Activated naive CD8-positive, alpha-beta T cell treated with anti-CD3 and anti-CD28 coated beads, Interleukin-2, amount 50 U/mL, for 24 hours (primary cell): ENCODE results near the gene PLD5.

Source experiments
- ATAC-seq: fragments of 150-1000 bp; cut with Tn5 transposase; one replicate; pipeline ENCODE4 v1.10.0; 2021
- DNase-seq: peaks from one replicate; pipeline ENCODE4 v3.0.0; 2021
- H3K27ac Mint-ChIP-seq: one replicate; pipeline ENCODE4 v1.8.0; 2021; ENCODE audit warnings: mild to moderate bottlenecking, mixed read lengths
- H3K27me3 Mint-ChIP-seq: one replicate; pipeline ENCODE4 v1.8.0; 2021; ENCODE audit warnings: mixed read lengths
- H3K36me3 Mint-ChIP-seq: one replicate; pipeline ENCODE4 v1.8.0; 2021; ENCODE audit warnings: low read depth, mixed read lengths
- H3K4me1 Mint-ChIP-seq: one replicate; pipeline ENCODE4 v1.8.0; 2021; ENCODE audit warnings: mixed read lengths
- H3K4me3 Mint-ChIP-seq: one replicate; pipeline ENCODE4 v1.8.0; 2021; ENCODE audit warnings: mild to moderate bottlenecking, moderate library complexity, mixed read lengths
- H3K9me3 Mint-ChIP-seq: one replicate; pipeline ENCODE4 v1.8.0; 2021; ENCODE audit warnings: mixed read lengths

Gene PLD5

DNA sequence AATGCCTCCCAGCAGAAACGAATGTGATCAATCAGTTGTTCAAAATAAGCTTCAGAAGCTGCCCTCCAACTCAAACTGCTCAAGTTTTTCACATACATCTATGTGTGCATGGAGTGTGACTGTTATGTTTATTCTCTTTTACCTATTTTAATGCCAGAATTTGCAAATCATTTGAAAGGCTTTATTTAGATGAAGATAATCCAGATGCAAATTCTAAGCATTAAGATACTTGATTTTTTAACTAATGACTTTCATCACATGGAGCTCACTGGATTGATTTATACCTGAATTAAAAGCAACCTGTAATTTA is 69.5 kb downstream of the PLD5 start:
- ATAC-seq (no peak), DNase-seq (no peak)
- Mint-ChIP-seq H3K4me3 (no peak overlapping the region), H3K27ac (no peak overlapping the region), H3K4me1 (no peaks in the 10 kb centered on the region), H3K27me3 (peaks cover 9% of the 10 kb centered on the region), H3K36me3 (no peaks in the 10 kb centered on the region), H3K9me3 (no peaks in the 10 kb centered on the region)

- no peak overlapping the region for H3K27ac Mint-ChIP-seq
- no peaks in the 10 kb centered on the region for H3K9me3 Mint-ChIP-seq
- ATAC-seq = no peak
- peaks cover 9% of the 10 kb centered on the region for H3K27me3 Mint-ChIP-seq
- H3K36me3 Mint-ChIP-seq = no peaks in the 10 kb centered on the region
- H3K4me3 Mint-ChIP-seq = no peak overlapping the region
- no peaks in the 10 kb centered on the region for H3K4me1 Mint-ChIP-seq
- DNase-seq = no peak
These were observed 70.0 kb downstream of the PLD5 start for GRCh38 chr1:242454262-242455051.

- Mint-ChIP-seq H3K4me1 (no peaks in the 10 kb centered on the region), H3K27ac (no peak overlapping the region), H3K4me3 (no peak overlapping the region), H3K9me3 (no peaks in the 10 kb centered on the region), H3K36me3 (no peaks in the 10 kb centered on the region), H3K27me3 (peaks cover 10% of the 10 kb centered on the region)
- ATAC-seq = no peak
- DNase-seq = no peak
These were observed 71.9 kb downstream of the PLD5 start for GRCh38 chr1:242452573-242452972.

DNA sequence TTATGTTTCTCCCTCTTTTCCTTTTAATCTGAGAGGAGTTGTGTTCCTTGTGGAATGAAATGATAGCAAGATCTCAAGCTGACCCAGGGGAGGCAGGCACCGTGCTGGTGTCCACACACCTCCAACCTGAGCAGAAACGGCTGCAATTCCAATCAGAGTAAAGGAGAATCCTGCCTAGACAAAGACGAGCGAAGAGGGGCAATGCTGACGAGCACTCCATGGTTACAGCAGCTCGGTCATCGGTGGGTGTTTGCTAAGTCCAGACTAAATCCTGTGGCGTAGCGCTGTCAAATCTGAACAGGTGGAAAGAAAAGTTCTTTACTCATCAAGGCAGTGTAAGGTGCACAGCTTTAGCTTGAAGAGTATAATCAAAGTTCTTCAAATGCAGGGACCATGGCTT is 74.8 kb downstream of the PLD5 start:
- H3K4me3 Mint-ChIP-seq = no peak overlapping the region
- H3K4me1 Mint-ChIP-seq = no peaks in the 10 kb centered on the region
- H3K27ac Mint-ChIP-seq = no peak overlapping the region
- no peaks in the 10 kb centered on the region for H3K36me3 Mint-ChIP-seq
- H3K9me3 Mint-ChIP-seq = no peaks in the 10 kb centered on the region
- no peak for DNase-seq
- H3K27me3 Mint-ChIP-seq = peaks cover 14% of the 10 kb centered on the region
- ATAC-seq = no peak

DNA sequence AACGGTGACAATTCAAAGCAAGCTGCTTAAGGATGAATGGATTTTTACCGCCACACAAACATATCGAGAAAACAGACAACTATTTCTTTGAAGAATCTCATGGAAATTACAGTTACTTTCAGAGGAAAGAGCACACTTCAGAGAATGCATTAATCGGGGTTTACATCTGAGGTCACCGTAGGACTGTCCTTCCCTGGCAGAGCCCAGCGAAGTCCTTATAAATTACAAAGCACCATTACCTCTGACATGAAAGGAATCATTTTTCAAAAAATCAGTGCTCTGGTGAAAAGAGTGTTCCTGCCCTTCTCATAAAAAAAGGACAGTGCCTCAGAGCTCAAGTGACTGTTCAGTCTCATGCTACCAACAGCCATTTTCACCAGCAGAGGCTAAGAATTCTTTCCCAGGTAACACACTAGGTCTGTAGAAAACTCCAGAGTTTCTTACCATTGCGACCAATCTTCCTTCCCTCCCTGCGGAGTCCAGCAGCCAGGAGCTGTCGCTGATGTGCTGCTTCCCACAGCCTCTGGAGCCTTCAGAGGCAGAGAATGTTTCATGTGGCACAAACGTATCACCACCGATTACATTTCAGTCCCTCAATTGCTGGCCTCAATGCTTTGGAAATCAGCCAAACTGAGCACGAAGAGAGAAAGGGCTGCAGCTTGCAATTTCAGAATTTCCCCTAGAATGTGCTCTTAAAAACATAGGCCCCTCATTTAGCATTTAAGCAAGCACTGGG is 75.4 kb downstream of the PLD5 start:
- no peaks in the 10 kb centered on the region for H3K4me1 Mint-ChIP-seq
- H3K27me3 Mint-ChIP-seq = peaks cover 14% of the 10 kb centered on the region
- H3K9me3 Mint-ChIP-seq = no peaks in the 10 kb centered on the region
- H3K36me3 Mint-ChIP-seq = no peaks in the 10 kb centered on the region
- ATAC-seq = no peak
- H3K4me3 Mint-ChIP-seq = no peak overlapping the region
- H3K27ac Mint-ChIP-seq = no peak overlapping the region
- no peak for DNase-seq

GRCh38 chr1:242447689-242448088 is 76.8 kb downstream of the PLD5 start:
- H3K27ac Mint-ChIP-seq = no peak overlapping the region
- no peaks in the 10 kb centered on the region for H3K4me1 Mint-ChIP-seq
- no peak overlapping the region for H3K4me3 Mint-ChIP-seq
- no peaks in the 10 kb centered on the region for H3K36me3 Mint-ChIP-seq
- peaks cover 9% of the 10 kb centered on the region for H3K27me3 Mint-ChIP-seq
- no peak for DNase-seq
- no peaks in the 10 kb centered on the region for H3K9me3 Mint-ChIP-seq
- ATAC-seq = no peak

DNA sequence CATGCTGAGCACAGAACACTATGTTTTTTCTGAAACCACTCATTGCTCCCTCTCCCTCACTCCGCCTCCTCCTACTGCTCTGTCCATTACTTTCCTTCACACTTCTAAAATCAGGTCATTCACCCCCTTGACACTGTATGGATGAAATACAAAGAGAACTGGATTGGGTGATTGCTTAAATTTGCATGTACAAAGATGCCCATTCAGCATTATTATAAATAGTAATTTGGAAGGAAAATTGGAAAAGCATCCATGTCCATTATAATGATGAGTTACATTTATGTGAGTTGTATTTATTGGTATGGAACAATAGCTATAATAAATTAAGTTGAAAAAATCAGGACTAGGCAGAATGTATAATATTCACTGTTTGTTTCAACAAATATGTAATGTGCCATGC is 83.7 kb downstream of the PLD5 start:
- DNase-seq (no peak), ATAC-seq (no peak)
- H3K27me3 Mint-ChIP-seq = peaks cover 3% of the 10 kb centered on the region
- no peaks in the 10 kb centered on the region for H3K9me3 Mint-ChIP-seq
- no peak overlapping the region for H3K27ac Mint-ChIP-seq
- no peaks in the 10 kb centered on the region for H3K4me1 Mint-ChIP-seq
- H3K36me3 Mint-ChIP-seq = no peaks in the 10 kb centered on the region
- H3K4me3 Mint-ChIP-seq = no peak overlapping the region

DNA sequence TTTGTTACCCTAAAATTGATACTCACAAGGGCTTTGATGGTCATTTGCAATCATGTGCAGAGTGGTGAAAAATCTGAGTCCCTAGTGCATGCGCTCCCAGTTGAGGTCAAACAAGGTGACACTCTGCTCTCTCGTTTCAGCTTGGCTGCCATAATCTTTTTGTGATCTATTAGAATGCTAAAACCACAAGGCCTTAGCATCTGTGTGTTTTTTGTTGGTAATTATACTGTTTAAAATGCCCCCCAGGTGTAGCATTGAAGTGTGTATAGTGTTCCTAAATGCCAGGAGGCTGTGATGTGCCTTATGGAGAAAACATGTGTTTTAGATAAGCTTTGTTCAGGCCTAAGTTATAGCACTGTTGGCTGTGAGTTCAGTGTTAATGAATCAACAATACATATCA is 89.3 kb downstream of the PLD5 start:
- Mint-ChIP-seq H3K4me3 (no peak overlapping the region), H3K27ac (no peak overlapping the region), H3K36me3 (no peaks in the 10 kb centered on the region), H3K4me1 (no peaks in the 10 kb centered on the region), H3K27me3 (no peaks in the 10 kb centered on the region), H3K9me3 (peaks cover 6% of the 10 kb centered on the region)
- no peak for DNase-seq
- ATAC-seq = no peak

- Mint-ChIP-seq H3K36me3 (no peaks in the 10 kb centered on the region), H3K27ac (no peak overlapping the region), H3K4me1 (no peaks in the 10 kb centered on the region), H3K27me3 (no peaks in the 10 kb centered on the region), H3K9me3 (peaks cover 6% of the 10 kb centered on the region), H3K4me3 (no peak overlapping the region)
- ATAC-seq (no peak), DNase-seq (no peak)
These were observed 91.9 kb downstream of the PLD5 start for GRCh38 chr1:242432491-242433095.

DNA sequence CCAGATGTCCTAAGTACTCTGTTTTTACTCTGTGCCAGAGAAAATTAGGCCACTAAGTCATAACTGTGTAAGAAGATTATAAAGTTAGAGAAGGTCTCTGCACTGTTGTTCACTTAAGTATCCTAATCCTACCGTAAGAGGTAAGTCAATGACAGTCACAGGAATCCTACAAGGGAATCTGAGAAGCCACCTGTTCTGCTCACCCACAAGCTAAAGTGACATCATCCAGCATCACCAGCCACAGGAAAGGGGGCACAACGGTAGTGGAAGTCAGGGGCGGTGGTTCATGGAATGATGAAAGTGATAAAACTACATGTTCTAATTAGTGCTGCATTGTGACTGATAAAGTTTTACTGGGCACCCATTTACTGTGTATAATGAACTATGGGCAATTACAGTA is 92.7 kb downstream of the PLD5 start:
- H3K36me3 Mint-ChIP-seq = no peaks in the 10 kb centered on the region
- H3K27ac Mint-ChIP-seq = no peak overlapping the region
- H3K4me3 Mint-ChIP-seq = no peak overlapping the region
- H3K4me1 Mint-ChIP-seq = no peaks in the 10 kb centered on the region
- peaks cover 6% of the 10 kb centered on the region for H3K9me3 Mint-ChIP-seq
- no peaks in the 10 kb centered on the region for H3K27me3 Mint-ChIP-seq
- ATAC-seq (no peak), DNase-seq (no peak)

- Mint-ChIP-seq H3K27ac (no peak overlapping the region), H3K27me3 (no peaks in the 10 kb centered on the region), H3K9me3 (peaks cover 6% of the 10 kb centered on the region), H3K36me3 (no peaks in the 10 kb centered on the region), H3K4me3 (no peak overlapping the region), H3K4me1 (no peaks in the 10 kb centered on the region)
- DNase-seq (no peak), ATAC-seq (no peak)
These were observed 93.5 kb downstream of the PLD5 start for GRCh38 chr1:242430956-242431355.

DNA sequence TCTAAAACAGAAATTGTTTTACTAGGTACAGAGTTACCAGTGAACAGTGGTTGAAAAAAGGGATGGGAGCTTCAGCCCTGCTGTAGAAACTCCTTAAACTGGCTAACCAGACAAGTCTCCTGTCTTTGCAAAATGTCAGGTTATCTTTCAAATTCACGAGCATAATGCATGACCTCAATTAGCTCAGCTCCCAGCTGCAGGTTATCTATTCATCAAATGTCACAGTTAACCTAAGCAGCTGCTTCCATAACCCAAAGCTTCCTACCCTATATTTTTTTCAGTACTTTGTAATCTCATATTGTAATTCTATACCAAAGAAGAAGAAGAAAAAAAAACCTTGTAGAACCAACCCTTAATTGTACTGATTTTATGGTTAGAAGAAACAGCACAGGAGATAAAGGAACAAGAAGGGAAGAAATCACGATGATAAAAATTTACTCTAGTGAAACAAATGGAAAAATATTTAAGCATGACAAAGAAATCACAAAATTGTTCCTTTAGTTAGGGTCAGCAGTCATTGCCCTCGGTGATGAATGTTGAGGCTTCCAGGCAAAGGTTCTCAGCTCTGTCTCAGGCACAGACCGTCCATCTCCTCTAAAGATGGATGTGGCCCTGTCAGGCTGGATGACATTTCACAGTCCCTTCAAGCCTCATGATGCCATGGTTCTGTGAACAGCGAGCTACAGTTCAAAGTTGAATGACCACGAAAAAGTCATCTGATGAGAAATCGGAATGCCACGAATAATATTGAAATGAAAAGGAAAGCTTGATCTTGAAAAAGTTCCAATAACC is 95.9 kb downstream of the PLD5 start:
- H3K9me3 Mint-ChIP-seq = peaks cover 6% of the 10 kb centered on the region
- no peaks in the 10 kb centered on the region for H3K4me1 Mint-ChIP-seq
- DNase-seq (no peak), ATAC-seq (no peak)
- H3K27me3 Mint-ChIP-seq = no peaks in the 10 kb centered on the region
- no peak overlapping the region for H3K27ac Mint-ChIP-seq
- no peaks in the 10 kb centered on the region for H3K36me3 Mint-ChIP-seq
- H3K4me3 Mint-ChIP-seq = no peak overlapping the region

DNA sequence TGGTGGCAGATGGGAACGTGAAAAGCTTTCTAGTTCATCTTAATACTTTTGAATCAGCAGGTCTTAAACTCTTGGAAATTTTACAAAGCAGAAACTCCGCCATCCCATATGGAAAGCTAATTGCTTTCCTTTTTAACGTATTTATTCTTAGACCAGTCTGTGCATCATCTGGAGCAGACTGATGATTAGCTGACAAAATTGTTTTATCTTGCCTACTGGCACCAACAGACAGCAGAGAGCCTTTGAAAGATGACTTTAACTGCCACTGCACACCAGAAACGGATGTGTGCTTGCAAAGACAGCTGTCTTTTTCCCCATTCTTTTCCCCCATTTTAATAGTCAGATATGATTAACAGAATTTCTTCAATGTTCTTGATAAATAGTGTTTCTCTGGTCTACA is 97.0 kb downstream of the PLD5 start:
- H3K36me3 Mint-ChIP-seq = no peaks in the 10 kb centered on the region
- ATAC-seq (no peak), DNase-seq (no peak)
- H3K4me3 Mint-ChIP-seq = no peak overlapping the region
- peaks cover 6% of the 10 kb centered on the region for H3K9me3 Mint-ChIP-seq
- H3K27me3 Mint-ChIP-seq = no peaks in the 10 kb centered on the region
- H3K4me1 Mint-ChIP-seq = no peaks in the 10 kb centered on the region
- no peak overlapping the region for H3K27ac Mint-ChIP-seq

GRCh38 chr1:242426271-242426905 is 98.1 kb downstream of the PLD5 start:
- Mint-ChIP-seq H3K9me3 (peaks cover 5% of the 10 kb centered on the region), H3K27me3 (no peaks in the 10 kb centered on the region), H3K4me3 (no peak overlapping the region), H3K27ac (no peak overlapping the region), H3K4me1 (no peaks in the 10 kb centered on the region), H3K36me3 (no peaks in the 10 kb centered on the region)
- ATAC-seq (no peak), DNase-seq (no peak)
